WI38 (cell line): ENCODE data around the gene EPHA5.

ENCODE experiments used
- H3K4me3 ChIP-seq: 2 replicates; pipeline ENCODE4 v1.5.1; 2011; ENCODE audit warnings: low read depth, mild to moderate bottlenecking, control low read depth, low read length
- CTCF ChIP-seq: IDR thresholded peaks from 2 replicates; pipeline ENCODE4 v1.5.1; 2012; ENCODE audit warnings: low read depth, mild to moderate bottlenecking, control low read depth, low read length

EPHA5 gene

GRCh38 chr4:65287071-65287470, 383.2 kb downstream of the EPHA5 start:
- no peak for TF ChIP-seq CTCF
- no peak overlapping the region for H3K4me3 ChIP-seq
